Pons (tissue), 1 donor: ENCODE data around the gene PLIN4.

Source experiments
- DNase-seq: peaks from one replicate; pipeline ENCODE4 v3.0.0-alpha.2; 2016; ENCODE audit warnings: low spot score

Gene PLIN4

GRCh38 chr19:4506449-4507149 lies 11.7 kb downstream of the PLIN4 start:
- DNase-seq: no peak

- DNase-seq: no peak
Measured at GRCh38 chr19:4505570-4506448, 12.5 kb downstream of the PLIN4 start.

- no peak for DNase-seq
Measured at GRCh38 chr19:4504891-4505569, 13.3 kb downstream of the PLIN4 start.

- DNase-seq: peak; percentile 27
Measured at GRCh38 chr19:4504297-4504701, 14.0 kb downstream of the PLIN4 start.

GRCh38 chr19:4503825-4504170 lies 14.5 kb downstream of the PLIN4 start:
- no peak for DNase-seq

GRCh38 chr19:4503132-4503824 lies 15.0 kb downstream of the PLIN4 start:
- no peak for DNase-seq

GRCh38 chr19:4502282-4503131 lies 15.8 kb downstream of the PLIN4 start:
- DNase-seq: no peak

GRCh38 chr19:4501691-4502090 lies 16.6 kb downstream of the PLIN4 start:
- DNase-seq: no peak

GRCh38 chr19:4500841-4501591 lies 17.3 kb downstream of the PLIN4 start:
- DNase-seq: no peak

GRCh38 chr19:4499855-4500254 lies 18.4 kb downstream of the PLIN4 start:
- no peak for DNase-seq

- DNase-seq: no peak
Measured at GRCh38 chr19:4499318-4499717, 19.0 kb downstream of the PLIN4 start.

- DNase-seq: no peak
Measured at GRCh38 chr19:4498694-4499093, 19.6 kb downstream of the PLIN4 start.

GRCh38 chr19:4497770-4498389 lies 20.4 kb downstream of the PLIN4 start:
- DNase-seq: no peak

- DNase-seq: no peak
Measured at GRCh38 chr19:4496304-4496703, 22.0 kb downstream of the PLIN4 start.

GRCh38 chr19:4495471-4495870 lies 22.8 kb downstream of the PLIN4 start:
- DNase-seq: no peak

GRCh38 chr19:4494691-4495064 lies 23.6 kb downstream of the PLIN4 start:
- no peak for DNase-seq

GRCh38 chr19:4493929-4494690 lies 24.2 kb downstream of the PLIN4 start:
- no peak for DNase-seq

GRCh38 chr19:4493104-4493928 lies 25.0 kb downstream of the PLIN4 start:
- DNase-seq: no peak
